HepG2 (cell line): ENCODE results near the gene ZNF22. TPM values are rescaled to one million over a fixed set of nuclear protein-coding genes. Genes with fewer than 3 reads are reported as not detected.
A peak's percentile ranks its signal among the peaks of the same experiment; 100 is the strongest.

Experiments
- CTCF ChIP-seq: sonication (generic); formaldehyde crosslinking; IDR thresholded peaks from 2 replicates; pipeline ENCODE4 v1.5.0; 2020; ENCODE audit warnings: mild to moderate bottlenecking, missing genetic modification reagents, moderate library complexity
- DNMT1 ChIP-seq: sonication (generic); formaldehyde crosslinking; IDR thresholded peaks from 2 replicates; pipeline ENCODE4 v1.5.1; 2020; ENCODE audit warnings: mild to moderate bottlenecking, missing genetic modification reagents
- JARID2 ChIP-seq: sonication (generic); formaldehyde crosslinking; IDR thresholded peaks from 2 replicates; pipeline ENCODE4 v1.8.1; 2023; ENCODE audit warnings: missing genetic modification reagents, inconsistent platforms; ENCODE audit not compliant: insufficient replicate concordance
- KAT7 ChIP-seq: IDR thresholded peaks from 2 replicates; pipeline ENCODE4 v1.6.1; 2018; ENCODE audit warnings: borderline replicate concordance, missing compliant biosample characterization
- KDM1A ChIP-seq: IDR thresholded peaks from 2 replicates; pipeline ENCODE4 v1.6.1; 2016; ENCODE audit warnings: missing compliant biosample characterization
- MED8 ChIP-seq: sonication (generic); formaldehyde crosslinking; IDR thresholded peaks from 2 replicates; pipeline ENCODE4 v1.8.1; 2023; ENCODE audit warnings: mild to moderate bottlenecking, missing genetic modification reagents; ENCODE audit not compliant: insufficient replicate concordance
- NKX3-1 ChIP-seq: sonication (generic); formaldehyde crosslinking; IDR thresholded peaks from 2 replicates; pipeline ENCODE4 v1.5.0; 2020; ENCODE audit warnings: missing genetic modification reagents
- REL ChIP-seq: sonication (generic); formaldehyde crosslinking; conservative IDR thresholded peaks from 2 replicates; pipeline ENCODE4 v1.8.0; 2022; ENCODE audit warnings: mild to moderate bottlenecking, missing genetic modification reagents, moderate library complexity
- ZBTB1 ChIP-seq: sonication (generic); formaldehyde crosslinking; IDR thresholded peaks from 2 replicates; pipeline ENCODE4 v1.4.0; 2020; ENCODE audit warnings: missing genetic modification reagents, borderline replicate concordance
- ZBTB3 ChIP-seq: sonication (generic); formaldehyde crosslinking; IDR thresholded peaks from 2 replicates; pipeline ENCODE4 v1.4.0; 2020; ENCODE audit warnings: low read depth, mild to moderate bottlenecking, moderate library complexity, missing genetic modification reagents, borderline replicate concordance
- ZKSCAN5 ChIP-seq: sonication (generic); formaldehyde crosslinking; IDR thresholded peaks from 2 replicates; pipeline ENCODE4 v1.5.1; 2020; ENCODE audit warnings: mild to moderate bottlenecking, missing genetic modification reagents
- ZNF20 ChIP-seq: sonication (generic); formaldehyde crosslinking; IDR thresholded peaks from 2 replicates; pipeline ENCODE4 v1.4.0; 2020; ENCODE audit warnings: mild to moderate bottlenecking, moderate library complexity, missing genetic modification reagents
- ZNF205 ChIP-seq: IDR thresholded peaks from 2 replicates; pipeline ENCODE4 v1.6.1; 2018; ENCODE audit warnings: missing biosample characterization, missing genetic modification reagents
- ZNF207 ChIP-seq: fragments of 450-650 bp; IDR thresholded peaks from 2 replicates; pipeline ENCODE4 v1.6.1; 2016; ENCODE audit warnings: antibody characterized with exemption, borderline replicate concordance
- ZNF260 ChIP-seq: sonication (generic); formaldehyde crosslinking; IDR thresholded peaks from 2 replicates; pipeline ENCODE4 v1.4.0; 2020; ENCODE audit warnings: missing genetic modification reagents, low read depth, mild to moderate bottlenecking, borderline replicate concordance
- ZNF343 ChIP-seq: sonication (generic); formaldehyde crosslinking; IDR thresholded peaks from 2 replicates; pipeline ENCODE4 v1.4.0; 2020; ENCODE audit warnings: mild to moderate bottlenecking, missing genetic modification reagents
- ZNF367 ChIP-seq: sonication (generic); formaldehyde crosslinking; IDR thresholded peaks from 2 replicates; pipeline ENCODE4 v1.4.0; 2020; ENCODE audit warnings: missing genetic modification reagents, borderline replicate concordance
- ZNF383 ChIP-seq: sonication (generic); formaldehyde crosslinking; IDR thresholded peaks from 2 replicates; pipeline ENCODE4 v1.4.0; 2020; ENCODE audit warnings: missing genetic modification reagents, mild to moderate bottlenecking, borderline replicate concordance
- ZNF614 ChIP-seq: IDR thresholded peaks from 2 replicates; pipeline ENCODE4 v1.6.1; 2018; ENCODE audit warnings: missing biosample characterization, missing genetic modification reagents, inconsistent platforms, borderline replicate concordance
- polyA plus RNA-seq, 8 experiments: library from polyadenylated mRNA; depleted of rRNA in 3 of 8; stranded (reverse) in 7 of 8; unstranded in 1 of 8; fragments of >200 nt; fragmentation: Illumina TruSeq in 4 of 8; extraction: Trizol in 4 of 8; gene quantifications; 2 replicates each; pipeline versions ENCODE4 v1.2.1 to v1.2.3, GENCODE V29; 2011 to 2016; ENCODE audit warnings: low read depth in 4 of 8, missing spikeins in 1 of 8, mixed read lengths in 1 of 8; ENCODE audit not compliant: insufficient read depth in 1 of 8
- total RNA-seq, 5 experiments: library from RNA; depleted of rRNA; stranded (reverse); fragments of >200 nt; fragmentation: Illumina TruSeq; extraction: Trizol; gene quantifications; 2 replicates each; pipeline ENCODE4 v1.2.3, GENCODE V29; 2016; ENCODE audit warnings: low read depth in 1 of 5
- TF ChIP-seq, protein P1 (sequence below): sonication (generic); formaldehyde crosslinking; conservative IDR thresholded peaks from 2 replicates; pipeline ENCODE4 v1.8.0; 2022; ENCODE audit warnings: missing genetic modification reagents
- TF ChIP-seq, protein P2 (sequence below): IDR thresholded peaks from 2 replicates; pipeline ENCODE4 v1.6.1; 2018; ENCODE audit warnings: missing genetic modification reagents
- TF ChIP-seq, protein P3 (sequence below): sonication (generic); formaldehyde crosslinking; IDR thresholded peaks from 2 replicates; pipeline ENCODE4 v1.5.0; 2020; ENCODE audit warnings: missing genetic modification reagents
- TF ChIP-seq, protein P4 (sequence below): fragments of 450-650 bp; IDR thresholded peaks from 2 replicates; pipeline ENCODE4 v1.6.1; 2017

ZNF22 gene
- total and polyA plus RNA-seq, 2 of the 13 experiments (the other 11 are each of a cell fraction or from before 2014, with no cell fraction given), result 0.40 to 1.3 TPM

- TF ChIP-seq, protein P1, sequence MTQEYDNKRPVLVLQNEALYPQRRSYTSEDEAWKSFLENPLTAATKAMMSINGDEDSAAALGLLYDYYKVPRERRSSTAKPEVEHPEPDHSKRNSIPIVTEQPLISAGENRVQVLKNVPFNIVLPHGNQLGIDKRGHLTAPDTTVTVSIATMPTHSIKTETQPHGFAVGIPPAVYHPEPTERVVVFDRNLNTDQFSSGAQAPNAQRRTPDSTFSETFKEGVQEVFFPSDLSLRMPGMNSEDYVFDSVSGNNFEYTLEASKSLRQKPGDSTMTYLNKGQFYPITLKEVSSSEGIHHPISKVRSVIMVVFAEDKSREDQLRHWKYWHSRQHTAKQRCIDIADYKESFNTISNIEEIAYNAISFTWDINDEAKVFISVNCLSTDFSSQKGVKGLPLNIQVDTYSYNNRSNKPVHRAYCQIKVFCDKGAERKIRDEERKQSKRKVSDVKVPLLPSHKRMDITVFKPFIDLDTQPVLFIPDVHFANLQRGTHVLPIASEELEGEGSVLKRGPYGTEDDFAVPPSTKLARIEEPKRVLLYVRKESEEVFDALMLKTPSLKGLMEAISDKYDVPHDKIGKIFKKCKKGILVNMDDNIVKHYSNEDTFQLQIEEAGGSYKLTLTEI (CRISPR knock-in tag), result no peak
- TF ChIP-seq KDM1A (CRISPR knock-in tag) (no peak), CTCF (no peak), ZNF343 (CRISPR knock-in tag) (no peak), MED8 (peak; percentile 79), NKX3-1 (peak; percentile 46; the same call in 1 of the 2 replicates), ZBTB1 (no peak), ZNF260 (CRISPR knock-in tag) (no peak), DNMT1 (no peak), ZBTB3 (CRISPR knock-in tag) (no peak), REL (CRISPR knock-in tag) (0 out of 2 replicates have a peak, but pooled peaks have one; percentile 55), ZNF20 (CRISPR knock-in tag) (no peak), ZNF367 (CRISPR knock-in tag) (no peak), ZNF383 (CRISPR knock-in tag) (no peak), JARID2 (CRISPR knock-in tag) (no peak), ZKSCAN5 (no peak), KAT7 (CRISPR knock-in tag) (0 out of 2 replicates have a peak, but pooled peaks have one; percentile 20), ZNF207 (no peak), ZNF205 (CRISPR knock-in tag) (no peak), ZNF614 (CRISPR knock-in tag) (0 out of 2 replicates have a peak, but pooled peaks have one; percentile 56)
- TF ChIP-seq, protein P2, sequence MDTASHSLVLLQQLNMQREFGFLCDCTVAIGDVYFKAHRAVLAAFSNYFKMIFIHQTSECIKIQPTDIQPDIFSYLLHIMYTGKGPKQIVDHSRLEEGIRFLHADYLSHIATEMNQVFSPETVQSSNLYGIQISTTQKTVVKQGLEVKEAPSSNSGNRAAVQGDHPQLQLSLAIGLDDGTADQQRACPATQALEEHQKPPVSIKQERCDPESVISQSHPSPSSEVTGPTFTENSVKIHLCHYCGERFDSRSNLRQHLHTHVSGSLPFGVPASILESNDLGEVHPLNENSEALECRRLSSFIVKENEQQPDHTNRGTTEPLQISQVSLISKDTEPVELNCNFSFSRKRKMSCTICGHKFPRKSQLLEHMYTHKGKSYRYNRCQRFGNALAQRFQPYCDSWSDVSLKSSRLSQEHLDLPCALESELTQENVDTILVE, result peak; percentile 70
- TF ChIP-seq, protein P3, sequence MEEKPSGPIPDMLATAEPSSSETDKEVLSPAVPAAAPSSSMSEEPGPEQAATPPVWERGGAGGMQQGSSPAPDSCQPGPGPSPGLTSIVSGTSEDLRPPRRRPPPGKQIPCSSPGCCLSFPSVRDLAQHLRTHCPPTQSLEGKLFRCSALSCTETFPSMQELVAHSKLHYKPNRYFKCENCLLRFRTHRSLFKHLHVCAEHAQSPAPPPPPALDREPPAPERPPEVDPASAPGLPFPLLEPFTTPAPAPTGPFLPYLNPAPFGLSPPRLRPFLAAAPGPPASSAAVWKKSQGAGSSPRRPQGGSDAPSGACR (CRISPR knock-in tag), result no peak
- TF ChIP-seq, protein P4, sequence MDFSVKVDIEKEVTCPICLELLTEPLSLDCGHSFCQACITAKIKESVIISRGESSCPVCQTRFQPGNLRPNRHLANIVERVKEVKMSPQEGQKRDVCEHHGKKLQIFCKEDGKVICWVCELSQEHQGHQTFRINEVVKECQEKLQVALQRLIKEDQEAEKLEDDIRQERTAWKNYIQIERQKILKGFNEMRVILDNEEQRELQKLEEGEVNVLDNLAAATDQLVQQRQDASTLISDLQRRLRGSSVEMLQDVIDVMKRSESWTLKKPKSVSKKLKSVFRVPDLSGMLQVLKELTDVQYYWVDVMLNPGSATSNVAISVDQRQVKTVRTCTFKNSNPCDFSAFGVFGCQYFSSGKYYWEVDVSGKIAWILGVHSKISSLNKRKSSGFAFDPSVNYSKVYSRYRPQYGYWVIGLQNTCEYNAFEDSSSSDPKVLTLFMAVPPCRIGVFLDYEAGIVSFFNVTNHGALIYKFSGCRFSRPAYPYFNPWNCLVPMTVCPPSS, result no peak
These were observed 41.3 kb upstream of the ZNF22 start, which contains the start of gene RASSF4 (continued) for GRCh38 chr10:44959247-44960087.
